K562 (cell line): ENCODE results near the gene NUP153. TPM values are rescaled to one million over a fixed set of nuclear protein-coding genes. Genes with fewer than 3 reads are reported as not detected.

Experiments
- FOSL1 ChIP-seq: fragments of 200-800 bp; sonication (Bioruptor generic); conservative IDR thresholded peaks from 2 replicates; pipeline ENCODE4 v1.6.1; 2016; ENCODE audit warnings: missing genetic modification characterization, missing compliant biosample characterization
- polyA plus RNA-seq, 8 experiments: library from polyadenylated mRNA; depleted of rRNA in 4 of 8; stranded (reverse) in 5 of 8; unstranded in 3 of 8; fragments of >200 nt; fragmentation: Nextera tagmentation in 2 of 8; fragmentation: Illumina TruSeq in 1 of 8; extraction: Ambion mirVana in 2 of 8; extraction: Trizol in 1 of 8; gene quantifications; 2 replicates each; pipeline versions ENCODE4 v1.2.1 to v1.2.3, GENCODE V29; 2011 to 2014; ENCODE audit warnings: inconsistent platforms in 1 of 8, missing spikeins in 1 of 8
- total RNA-seq, 7 experiments: library from RNA; depleted of rRNA in 6 of 7; stranded (reverse); fragments of >200 nt in 6 of 7; fragmentation: Illumina TruSeq in 2 of 7; extraction: Trizol in 2 of 7; gene quantifications; 2 replicates each; pipeline versions ENCODE4 v1.2.1 to v1.2.3, GENCODE V29; 2011 to 2021; ENCODE audit warnings: low replicate concordance in 1 of 7
- TF ChIP-seq, protein P1 (sequence below), 2 experiments: fragments of 450-650 bp in 1 of 2; sonication (generic) in 1 of 2; formaldehyde crosslinking in 1 of 2; IDR thresholded peaks; 2 replicates each; pipeline versions ENCODE4 v1.7.1 to v1.9.0; 2016 to 2022; ENCODE audit warnings: inconsistent platforms in 1 of 2, mild to moderate bottlenecking in 1 of 2, missing genetic modification reagents in 1 of 2
- TF ChIP-seq, protein P2 (sequence below), 2 experiments: IDR thresholded peaks; 2 replicates each; pipeline ENCODE4 v1.6.1; 2011; ENCODE audit warnings: borderline replicate concordance in 1 of 2, control low read depth in 1 of 2, low read depth in 1 of 2, low read length in 1 of 2, mild to moderate bottlenecking in 1 of 2, mixed read lengths in 1 of 2, moderate library complexity in 1 of 2; ENCODE audit not compliant: insufficient read depth in 1 of 2, insufficient read length in 1 of 2, poor library complexity in 1 of 2, severe bottlenecking in 1 of 2; ENCODE audit errors: extremely low read depth in 1 of 2

NUP153 gene
- total and polyA plus RNA-seq, 9 of the 15 experiments (the other 6 are each of a cell fraction or from before 2014, with no cell fraction given), result 21.9 to 110 (median 84.8) TPM

DNA sequence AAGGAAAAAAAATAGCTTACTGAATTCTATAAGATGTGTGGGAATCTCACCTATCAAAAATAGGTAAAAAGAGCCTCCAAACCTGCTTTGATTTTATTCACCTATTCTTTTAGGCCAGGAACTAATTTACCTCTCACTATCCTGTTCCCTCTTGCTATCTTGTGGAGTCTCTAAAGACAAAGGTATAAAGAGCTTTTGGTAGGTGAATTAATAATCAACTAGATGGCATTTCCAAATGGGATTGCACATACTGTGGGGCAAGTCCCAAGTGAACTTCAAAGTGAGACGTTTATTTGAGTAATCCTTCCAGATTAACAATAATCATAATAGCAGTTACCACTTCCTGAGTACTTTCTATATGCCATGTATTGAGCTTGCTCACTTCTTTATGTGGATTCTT lies 103.8 kb downstream of the NUP153 start (continued):
- TF ChIP-seq, protein P1, sequence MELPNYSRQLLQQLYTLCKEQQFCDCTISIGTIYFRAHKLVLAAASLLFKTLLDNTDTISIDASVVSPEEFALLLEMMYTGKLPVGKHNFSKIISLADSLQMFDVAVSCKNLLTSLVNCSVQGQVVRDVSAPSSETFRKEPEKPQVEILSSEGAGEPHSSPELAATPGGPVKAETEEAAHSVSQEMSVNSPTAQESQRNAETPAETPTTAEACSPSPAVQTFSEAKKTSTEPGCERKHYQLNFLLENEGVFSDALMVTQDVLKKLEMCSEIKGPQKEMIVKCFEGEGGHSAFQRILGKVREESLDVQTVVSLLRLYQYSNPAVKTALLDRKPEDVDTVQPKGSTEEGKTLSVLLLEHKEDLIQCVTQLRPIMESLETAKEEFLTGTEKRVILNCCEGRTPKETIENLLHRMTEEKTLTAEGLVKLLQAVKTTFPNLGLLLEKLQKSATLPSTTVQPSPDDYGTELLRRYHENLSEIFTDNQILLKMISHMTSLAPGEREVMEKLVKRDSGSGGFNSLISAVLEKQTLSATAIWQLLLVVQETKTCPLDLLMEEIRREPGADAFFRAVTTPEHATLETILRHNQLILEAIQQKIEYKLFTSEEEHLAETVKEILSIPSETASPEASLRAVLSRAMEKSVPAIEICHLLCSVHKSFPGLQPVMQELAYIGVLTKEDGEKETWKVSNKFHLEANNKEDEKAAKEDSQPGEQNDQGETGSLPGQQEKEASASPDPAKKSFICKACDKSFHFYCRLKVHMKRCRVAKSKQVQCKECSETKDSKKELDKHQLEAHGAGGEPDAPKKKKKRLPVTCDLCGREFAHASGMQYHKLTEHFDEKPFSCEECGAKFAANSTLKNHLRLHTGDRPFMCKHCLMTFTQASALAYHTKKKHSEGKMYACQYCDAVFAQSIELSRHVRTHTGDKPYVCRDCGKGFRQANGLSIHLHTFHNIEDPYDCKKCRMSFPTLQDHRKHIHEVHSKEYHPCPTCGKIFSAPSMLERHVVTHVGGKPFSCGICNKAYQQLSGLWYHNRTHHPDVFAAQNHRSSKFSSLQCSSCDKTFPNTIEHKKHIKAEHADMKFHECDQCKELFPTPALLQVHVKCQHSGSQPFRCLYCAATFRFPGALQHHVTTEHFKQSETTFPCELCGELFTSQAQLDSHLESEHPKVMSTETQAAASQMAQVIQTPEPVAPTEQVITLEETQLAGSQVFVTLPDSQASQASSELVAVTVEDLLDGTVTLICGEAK (IDR thresholded peaks at IDR 0.05), result no peak
- TF ChIP-seq, protein P1 (CRISPR knock-in tag; IDR thresholded peaks at IDR 0.05), result no peak
- no peak for TF ChIP-seq FOSL1 (tag)
- TF ChIP-seq, protein P2, sequence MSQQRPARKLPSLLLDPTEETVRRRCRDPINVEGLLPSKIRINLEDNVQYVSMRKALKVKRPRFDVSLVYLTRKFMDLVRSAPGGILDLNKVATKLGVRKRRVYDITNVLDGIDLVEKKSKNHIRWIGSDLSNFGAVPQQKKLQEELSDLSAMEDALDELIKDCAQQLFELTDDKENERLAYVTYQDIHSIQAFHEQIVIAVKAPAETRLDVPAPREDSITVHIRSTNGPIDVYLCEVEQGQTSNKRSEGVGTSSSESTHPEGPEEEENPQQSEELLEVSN (IDR thresholded peaks at IDR 0.05; ENCODE audit: borderline replicate concordance in 1 of 2, extremely low read depth in 1 of 2, insufficient read depth in 1 of 2, insufficient read length in 1 of 2, low read depth in 1 of 2, low read length in 1 of 2, poor library complexity in 1 of 2, severe bottlenecking in 1 of 2), result no peak
- TF ChIP-seq, all 486 proteins: peak for 0
